ENCODE results near the gene R3HDM2.
A peak's percentile ranks its signal among the peaks of the same experiment; 100 is the strongest.

Gene R3HDM2

GRCh38 chr12:57238854-57239554 lies 191.8 kb downstream of the R3HDM2 start:
- 3 to 4% methylated on average over 36 to 46 of the region's 47 CpGs for WGBS, 2 experiments (ENCODE audit: insufficient coverage in 2 of 2)
- peaks cover 11% of the 10 kb centered on the region for H3K36me3 ChIP-seq (ENCODE audit: control insufficient read depth, insufficient read depth, low read length)
- peaks cover 11% of the 10 kb centered on the region for H3K4me1 ChIP-seq (ENCODE audit: control insufficient read depth, insufficient read depth, low read length, poor library complexity, severe bottlenecking)
- peak overlapping the region; percentile 36 for H3K27ac ChIP-seq (ENCODE audit: low read depth, low read length, severe bottlenecking)
- H3K4me3 ChIP-seq (ENCODE audit: extremely low read depth, insufficient read depth, low read length, poor library complexity, severe bottlenecking), result peak overlapping the region; percentile 57
- H3K9me3 ChIP-seq (ENCODE audit: control insufficient read depth, low read length), result no peaks in the 10 kb centered on the region

- H3K4me1 ChIP-seq (ENCODE audit: control insufficient read depth, insufficient read depth, low read length, poor library complexity, severe bottlenecking), result peaks cover 11% of the 10 kb centered on the region
- H3K4me3 ChIP-seq (ENCODE audit: extremely low read depth, insufficient read depth, low read length, poor library complexity, severe bottlenecking), result peak overlapping the region; percentile 45
- H3K9me3 ChIP-seq (ENCODE audit: control insufficient read depth, low read length), result no peaks in the 10 kb centered on the region
- 2 to 3% methylated on average over 30 to 48 of the region's 63 CpGs for WGBS, 2 experiments (ENCODE audit: insufficient coverage in 2 of 2)
- H3K36me3 ChIP-seq (ENCODE audit: control insufficient read depth, insufficient read depth, low read length), result peaks cover 19% of the 10 kb centered on the region
- peak overlapping the region; percentile 36 for H3K27ac ChIP-seq (ENCODE audit: low read depth, low read length, severe bottlenecking)
Measured at GRCh38 chr12:57237932-57238853, 192.7 kb downstream of the R3HDM2 start.

GRCh38 chr12:57237596-57237931 lies 193.3 kb downstream of the R3HDM2 start:
- Histone ChIP-seq H3K27ac (ENCODE audit: low read depth, low read length, severe bottlenecking) (no peak overlapping the region), H3K4me1 (ENCODE audit: control insufficient read depth, insufficient read depth, low read length, poor library complexity, severe bottlenecking) (peaks cover 11% of the 10 kb centered on the region), H3K9me3 (ENCODE audit: control insufficient read depth, low read length) (no peaks in the 10 kb centered on the region), H3K36me3 (ENCODE audit: control insufficient read depth, insufficient read depth, low read length) (peaks cover 25% of the 10 kb centered on the region), H3K4me3 (ENCODE audit: extremely low read depth, insufficient read depth, low read length, poor library complexity, severe bottlenecking) (peak overlapping the region; percentile 45)
- 47 to 67% methylated on average over 3 of the region's 5 CpGs for WGBS, 2 experiments (ENCODE audit: insufficient coverage in 2 of 2)

GRCh38 chr12:57236925-57237595 lies 193.8 kb downstream of the R3HDM2 start:
- WGBS, 2 experiments (ENCODE audit: insufficient coverage in 2 of 2), result 42 to 53% methylated on average over 6 to 8 of the region's 9 CpGs
- Histone ChIP-seq H3K36me3 (ENCODE audit: control insufficient read depth, insufficient read depth, low read length) (peaks cover 30% of the 10 kb centered on the region), H3K27ac (ENCODE audit: low read depth, low read length, severe bottlenecking) (no peak overlapping the region), H3K4me1 (ENCODE audit: control insufficient read depth, insufficient read depth, low read length, poor library complexity, severe bottlenecking) (peaks cover 11% of the 10 kb centered on the region), H3K4me3 (ENCODE audit: extremely low read depth, insufficient read depth, low read length, poor library complexity, severe bottlenecking) (no peak overlapping the region), H3K9me3 (ENCODE audit: control insufficient read depth, low read length) (no peaks in the 10 kb centered on the region)

- Histone ChIP-seq H3K4me1 (ENCODE audit: control insufficient read depth, insufficient read depth, low read length, poor library complexity, severe bottlenecking) (peaks cover 12% of the 10 kb centered on the region), H3K36me3 (ENCODE audit: control insufficient read depth, insufficient read depth, low read length) (peaks cover 37% of the 10 kb centered on the region), H3K27ac (ENCODE audit: low read depth, low read length, severe bottlenecking) (no peak overlapping the region), H3K9me3 (ENCODE audit: control insufficient read depth, low read length) (no peaks in the 10 kb centered on the region), H3K4me3 (ENCODE audit: extremely low read depth, insufficient read depth, low read length, poor library complexity, severe bottlenecking) (no peak overlapping the region)
- 33 to 49% methylated on average over 25 to 35 of the region's 40 CpGs for WGBS, 2 experiments (ENCODE audit: insufficient coverage in 2 of 2)
Measured at GRCh38 chr12:57236201-57236924, 194.5 kb downstream of the R3HDM2 start.

GRCh38 chr12:57235728-57236131 lies 195.1 kb downstream of the R3HDM2 start:
- H3K36me3 ChIP-seq (ENCODE audit: control insufficient read depth, insufficient read depth, low read length), result peaks cover 44% of the 10 kb centered on the region
- no peak overlapping the region for H3K27ac ChIP-seq (ENCODE audit: low read depth, low read length, severe bottlenecking)
- H3K9me3 ChIP-seq (ENCODE audit: control insufficient read depth, low read length), result no peaks in the 10 kb centered on the region
- peaks cover 17% of the 10 kb centered on the region for H3K4me1 ChIP-seq (ENCODE audit: control insufficient read depth, insufficient read depth, low read length, poor library complexity, severe bottlenecking)
- WGBS, 2 experiments (ENCODE audit: insufficient coverage in 2 of 2), result 72 to 79% methylated on average over 4 to 6 of the region's 8 CpGs
- H3K4me3 ChIP-seq (ENCODE audit: extremely low read depth, insufficient read depth, low read length, poor library complexity, severe bottlenecking), result no peak overlapping the region

- Histone ChIP-seq H3K9me3 (ENCODE audit: control insufficient read depth, low read length) (no peaks in the 10 kb centered on the region), H3K36me3 (ENCODE audit: control insufficient read depth, insufficient read depth, low read length) (peaks cover 47% of the 10 kb centered on the region), H3K27ac (ENCODE audit: low read depth, low read length, severe bottlenecking) (no peak overlapping the region), H3K4me3 (ENCODE audit: extremely low read depth, insufficient read depth, low read length, poor library complexity, severe bottlenecking) (no peak overlapping the region), H3K4me1 (ENCODE audit: control insufficient read depth, insufficient read depth, low read length, poor library complexity, severe bottlenecking) (peaks cover 19% of the 10 kb centered on the region)
- 77 to 78% methylated on average over 8 to 21 of the region's 26 CpGs for WGBS, 2 experiments (ENCODE audit: insufficient coverage in 2 of 2)
Measured at GRCh38 chr12:57235017-57235727, 195.7 kb downstream of the R3HDM2 start.

GRCh38 chr12:57234571-57235016 lies 196.2 kb downstream of the R3HDM2 start:
- peaks cover 47% of the 10 kb centered on the region for H3K36me3 ChIP-seq (ENCODE audit: control insufficient read depth, insufficient read depth, low read length)
- H3K4me3 ChIP-seq (ENCODE audit: extremely low read depth, insufficient read depth, low read length, poor library complexity, severe bottlenecking), result no peak overlapping the region
- H3K9me3 ChIP-seq (ENCODE audit: control insufficient read depth, low read length), result no peaks in the 10 kb centered on the region
- peaks cover 15% of the 10 kb centered on the region for H3K4me1 ChIP-seq (ENCODE audit: control insufficient read depth, insufficient read depth, low read length, poor library complexity, severe bottlenecking)
- no peak overlapping the region for H3K27ac ChIP-seq (ENCODE audit: low read depth, low read length, severe bottlenecking)
- 94 to 96% methylated on average over 6 to 7 of the region's 10 CpGs for WGBS, 2 experiments (ENCODE audit: insufficient coverage in 2 of 2)

GRCh38 chr12:57234233-57234570 lies 196.6 kb downstream of the R3HDM2 start:
- 90 to 100% methylated on average over 2 to 3 of the region's 3 CpGs for WGBS, 2 experiments (ENCODE audit: insufficient coverage in 2 of 2)
- peaks cover 47% of the 10 kb centered on the region for H3K36me3 ChIP-seq (ENCODE audit: control insufficient read depth, insufficient read depth, low read length)
- H3K4me1 ChIP-seq (ENCODE audit: control insufficient read depth, insufficient read depth, low read length, poor library complexity, severe bottlenecking), result peaks cover 15% of the 10 kb centered on the region
- no peak overlapping the region for H3K27ac ChIP-seq (ENCODE audit: low read depth, low read length, severe bottlenecking)
- no peaks in the 10 kb centered on the region for H3K9me3 ChIP-seq (ENCODE audit: control insufficient read depth, low read length)
- H3K4me3 ChIP-seq (ENCODE audit: extremely low read depth, insufficient read depth, low read length, poor library complexity, severe bottlenecking), result no peak overlapping the region
